PC-3 (cell line): ENCODE measurements around the gene CEACAM18.

ENCODE experiments used
- EZH2 ChIP-seq: fragments of 300-600 bp; sonication (generic); IDR thresholded peaks from one replicate; pipeline ENCODE4 v1.6.1; 2017; ENCODE audit warnings: antibody characterized with exemption, mild to moderate bottlenecking, low read length; ENCODE audit not compliant: unreplicated experiment
- EZH2phosphoT487 ChIP-seq: fragments of 300-600 bp; sonication (generic); IDR thresholded peaks from 2 replicates; pipeline ENCODE4 v1.6.1; 2018; ENCODE audit warnings: mild to moderate bottlenecking, antibody characterized with exemption, low read length, borderline replicate concordance
- TF ChIP-seq, protein P1 (sequence below): fragments of 300-600 bp; sonication (generic); conservative IDR thresholded peaks from 2 replicates; pipeline ENCODE4 v1.5.1; 2017; ENCODE audit warnings: antibody characterized with exemption, low read depth, mild to moderate bottlenecking, low read length

DNA sequence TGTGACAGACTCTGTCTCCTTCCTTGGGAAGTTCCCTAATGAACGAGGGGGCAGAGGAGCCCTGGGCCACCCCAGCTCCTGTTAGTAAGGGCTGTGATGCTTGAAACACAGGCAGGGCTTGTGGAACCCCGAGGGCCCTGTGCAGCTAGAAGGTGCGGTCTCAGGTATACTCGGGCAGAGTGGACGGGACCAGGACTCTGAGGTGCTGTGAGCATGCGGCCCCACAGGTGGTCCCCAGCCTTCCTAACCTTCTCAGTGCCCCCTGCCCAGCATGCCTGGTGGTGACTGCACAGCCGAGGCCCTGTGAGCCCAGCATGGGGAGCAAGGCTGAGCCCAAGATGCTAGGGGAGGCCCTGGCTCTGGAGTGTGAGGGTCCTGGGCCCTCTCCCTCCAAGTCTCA lies 16.1 kb upstream of the CEACAM18 start:
- TF ChIP-seq, protein P1, sequence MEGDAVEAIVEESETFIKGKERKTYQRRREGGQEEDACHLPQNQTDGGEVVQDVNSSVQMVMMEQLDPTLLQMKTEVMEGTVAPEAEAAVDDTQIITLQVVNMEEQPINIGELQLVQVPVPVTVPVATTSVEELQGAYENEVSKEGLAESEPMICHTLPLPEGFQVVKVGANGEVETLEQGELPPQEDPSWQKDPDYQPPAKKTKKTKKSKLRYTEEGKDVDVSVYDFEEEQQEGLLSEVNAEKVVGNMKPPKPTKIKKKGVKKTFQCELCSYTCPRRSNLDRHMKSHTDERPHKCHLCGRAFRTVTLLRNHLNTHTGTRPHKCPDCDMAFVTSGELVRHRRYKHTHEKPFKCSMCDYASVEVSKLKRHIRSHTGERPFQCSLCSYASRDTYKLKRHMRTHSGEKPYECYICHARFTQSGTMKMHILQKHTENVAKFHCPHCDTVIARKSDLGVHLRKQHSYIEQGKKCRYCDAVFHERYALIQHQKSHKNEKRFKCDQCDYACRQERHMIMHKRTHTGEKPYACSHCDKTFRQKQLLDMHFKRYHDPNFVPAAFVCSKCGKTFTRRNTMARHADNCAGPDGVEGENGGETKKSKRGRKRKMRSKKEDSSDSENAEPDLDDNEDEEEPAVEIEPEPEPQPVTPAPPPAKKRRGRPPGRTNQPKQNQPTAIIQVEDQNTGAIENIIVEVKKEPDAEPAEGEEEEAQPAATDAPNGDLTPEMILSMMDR: no peak
- no peak for TF ChIP-seq EZH2
- TF ChIP-seq EZH2phosphoT487: no peak
